ENCODE results near the gene PSMG4.
A peak's percentile ranks its signal among the peaks of the same experiment; 100 is the strongest.

Gene PSMG4

GRCh38 chr6:3226481-3227362 is 32.0 kb upstream of the PSMG4 start:
- TF ChIP-seq GATA1 (IDR thresholded peaks at IDR 0.05; ENCODE audit: low read depth, low read length) (no peak), POLR2A (IDR thresholded peaks at IDR 0.05; ENCODE audit: low read length) (no peak)

DNA sequence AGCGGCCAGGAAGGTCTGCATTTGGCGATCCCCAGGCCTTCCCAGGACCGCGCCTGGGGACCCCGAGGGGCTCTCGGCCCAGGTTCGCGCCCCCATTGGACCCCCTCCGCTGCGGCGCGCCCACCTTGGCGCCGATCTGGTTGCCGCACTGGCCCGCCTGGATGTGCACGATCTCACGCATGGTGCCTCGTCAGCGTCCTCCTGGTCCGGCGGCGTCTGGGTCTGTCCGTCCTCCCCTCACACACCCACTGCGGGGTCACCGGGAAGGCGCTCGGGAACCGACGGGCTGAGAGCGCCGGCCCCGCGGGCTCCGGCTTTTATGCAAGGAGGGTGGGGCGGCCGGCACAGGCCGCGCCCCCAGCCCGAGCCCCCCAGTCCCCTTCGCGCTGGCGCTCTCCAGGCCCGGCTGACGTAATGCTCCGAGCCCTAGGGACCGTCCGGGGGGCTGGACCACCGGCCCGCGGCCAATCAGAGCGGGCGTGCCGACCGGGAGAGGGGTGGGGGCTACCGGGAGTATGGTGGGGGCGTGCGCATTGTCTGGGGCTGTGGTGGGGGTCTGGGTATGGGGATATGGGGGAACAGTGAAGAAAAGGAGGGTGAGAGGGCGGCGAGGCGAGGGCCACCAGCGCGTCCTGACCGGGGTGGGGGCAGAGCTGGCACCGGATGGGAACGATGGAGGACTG is 31.2 kb upstream of the PSMG4 start, which contains the start of gene TUBB2B:
TUBB2B (minus strand) TSS at position 291 of the 683 bp plus-strand sequence; CDS start at position 181, 110 bp downstream.
- DNase-seq, result no peak
- no peak for TF ChIP-seq GATA1 (IDR thresholded peaks at IDR 0.05; ENCODE audit: low read depth, low read length)
- TF ChIP-seq POLR2A (IDR thresholded peaks at IDR 0.05; ENCODE audit: low read length), result no peak

More at GRCh38 chr6:3226481-3227362, 32.0 kb upstream of the PSMG4 start:
- peak; percentile 27 for DNase-seq

GRCh38 chr6:3228046-3228671 is 30.6 kb upstream of the PSMG4 start:
- TF ChIP-seq POLR2A (IDR thresholded peaks at IDR 0.05; ENCODE audit: low read length) (no peak), GATA1 (IDR thresholded peaks at IDR 0.05; ENCODE audit: low read depth, low read length) (no peak)
- DNase-seq, result no peak

- DNase-seq, result peak in 1 of 2 experiments; percentile 20
- no peak for TF ChIP-seq POLR2A (IDR thresholded peaks at IDR 0.05; ENCODE audit: low read length)
Observed at GRCh38 chr6:3228771-3229565, 29.8 kb upstream of the PSMG4 start.

DNA sequence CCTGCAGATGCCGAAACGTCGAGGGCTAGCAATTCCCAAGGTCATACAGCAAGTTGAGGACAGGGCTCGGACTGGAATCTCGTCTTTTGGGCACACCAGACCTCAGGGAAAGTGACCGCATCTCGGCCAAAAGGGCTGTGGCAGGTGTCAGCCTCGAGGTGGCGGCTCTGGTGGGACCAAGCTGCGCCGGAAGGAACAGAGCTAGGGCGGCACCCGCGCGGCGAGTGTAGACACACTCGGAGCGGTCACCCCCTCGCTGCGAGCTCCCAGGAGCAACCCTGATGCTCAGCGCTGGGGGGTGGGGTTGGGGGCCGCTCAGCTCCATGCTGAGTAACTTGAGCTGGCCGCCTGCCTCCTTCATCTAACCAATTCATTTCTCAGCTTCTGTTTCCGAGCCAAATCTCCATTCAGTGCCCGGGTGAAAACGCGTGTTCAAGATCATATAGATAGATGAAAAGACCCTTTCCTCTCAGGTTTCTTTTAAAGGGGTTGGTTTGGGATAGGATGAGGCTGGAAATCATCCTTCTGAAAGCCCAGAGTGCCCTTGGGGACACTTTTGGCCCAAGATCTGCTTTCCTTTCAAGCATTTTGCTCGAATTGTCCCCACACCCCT is 29.1 kb upstream of the PSMG4 start:
- TF ChIP-seq POLR2A (IDR thresholded peaks at IDR 0.05; ENCODE audit: low read length) (no peak), GATA1 (IDR thresholded peaks at IDR 0.05; ENCODE audit: low read depth, low read length) (no peak)
- DNase-seq, result peak; percentile 35 to 42

DNA sequence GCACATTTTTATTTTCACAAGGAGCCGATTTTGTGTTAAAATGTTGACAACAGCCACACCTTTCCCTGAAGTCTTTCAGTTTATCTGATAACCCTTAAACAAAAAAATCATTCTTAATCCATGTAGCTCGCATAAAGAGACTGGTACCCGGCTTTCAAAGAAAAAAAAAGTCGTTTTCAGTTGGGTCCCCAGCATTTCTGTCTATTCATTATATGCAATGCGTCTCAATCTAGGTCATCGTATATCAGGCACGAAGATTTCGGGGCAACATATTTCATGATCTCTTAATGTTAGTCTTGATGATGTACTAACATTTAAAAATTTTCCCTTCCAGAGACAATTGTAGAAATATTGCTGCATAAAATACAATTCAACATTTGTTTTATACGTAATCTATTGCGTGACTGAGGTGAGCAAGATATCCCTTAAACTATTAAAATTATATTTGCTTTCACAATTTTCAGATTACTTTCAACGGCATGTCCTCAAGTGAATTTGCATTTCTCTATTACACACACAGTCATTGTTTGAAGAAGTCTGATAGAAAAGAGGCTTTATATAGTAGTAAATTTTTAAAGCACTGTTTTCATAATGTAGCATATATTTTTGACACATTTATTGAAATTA is 28.4 kb upstream of the PSMG4 start:
- DNase-seq, result no peak
- TF ChIP-seq GATA1 (IDR thresholded peaks at IDR 0.05; ENCODE audit: low read depth, low read length) (no peak), POLR2A (IDR thresholded peaks at IDR 0.05; ENCODE audit: low read length) (no peak)

DNA sequence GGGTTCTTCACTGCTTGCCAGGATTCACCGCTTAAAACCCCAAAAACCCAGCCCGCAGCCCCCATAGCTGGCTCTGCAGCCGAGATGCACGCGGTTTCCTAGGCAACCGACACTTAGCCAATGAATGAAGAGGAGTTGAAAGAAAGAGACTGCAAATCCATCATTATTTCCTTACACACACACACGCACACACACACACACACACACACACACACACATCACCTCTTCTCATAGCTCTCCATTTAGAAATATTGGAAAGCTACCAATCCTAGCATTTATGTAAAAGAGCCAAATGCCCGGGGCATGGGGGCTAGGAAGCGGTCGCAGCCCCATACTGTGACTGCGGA is 27.9 kb upstream of the PSMG4 start:
- DNase-seq, result no peak
- no peak for TF ChIP-seq GATA1 (IDR thresholded peaks at IDR 0.05; ENCODE audit: low read depth, low read length)
- no peak for TF ChIP-seq POLR2A (IDR thresholded peaks at IDR 0.05; ENCODE audit: low read length)

DNA sequence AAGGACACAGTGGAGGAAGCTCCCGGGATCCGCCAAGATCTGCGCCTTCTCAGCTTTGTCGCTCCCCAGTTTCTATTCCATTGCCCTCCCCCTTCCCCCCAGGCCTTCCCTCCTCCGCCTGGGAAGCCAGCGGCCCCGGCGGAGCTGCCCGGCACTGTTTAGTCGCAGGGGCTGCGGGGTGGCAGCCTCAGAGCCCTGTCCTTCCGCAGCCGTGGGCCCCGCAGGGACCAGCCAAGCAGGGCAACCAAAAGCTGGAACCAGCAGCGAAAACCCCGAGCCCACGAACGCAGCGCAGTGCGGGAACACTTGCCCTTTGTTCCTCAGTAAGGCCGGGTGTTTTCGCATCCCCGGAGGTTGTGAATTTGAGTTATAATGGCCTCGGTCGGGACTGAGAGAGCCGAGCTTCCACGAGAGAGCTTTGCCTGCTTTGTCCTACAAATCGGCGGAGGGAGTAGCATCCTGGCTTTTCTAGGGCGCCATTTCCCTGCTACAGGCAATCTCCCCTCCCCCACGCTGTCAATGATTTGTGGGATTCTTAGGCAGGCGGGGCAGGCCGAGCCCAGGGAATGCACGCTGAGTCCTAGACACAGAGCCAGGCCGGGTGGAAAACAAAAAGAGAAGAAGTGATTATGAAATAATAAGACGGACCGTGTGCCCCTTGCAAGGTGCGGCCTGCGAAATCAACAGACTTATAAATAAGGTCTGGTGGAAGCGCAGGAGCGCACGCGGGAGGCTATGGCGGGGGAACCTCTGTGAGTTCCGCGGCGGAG is 27.3 kb upstream of the PSMG4 start:
- DNase-seq, result no peak
- no peak for TF ChIP-seq GATA1 (IDR thresholded peaks at IDR 0.05; ENCODE audit: low read depth, low read length)
- no peak for TF ChIP-seq POLR2A (IDR thresholded peaks at IDR 0.05; ENCODE audit: low read length)

DNA sequence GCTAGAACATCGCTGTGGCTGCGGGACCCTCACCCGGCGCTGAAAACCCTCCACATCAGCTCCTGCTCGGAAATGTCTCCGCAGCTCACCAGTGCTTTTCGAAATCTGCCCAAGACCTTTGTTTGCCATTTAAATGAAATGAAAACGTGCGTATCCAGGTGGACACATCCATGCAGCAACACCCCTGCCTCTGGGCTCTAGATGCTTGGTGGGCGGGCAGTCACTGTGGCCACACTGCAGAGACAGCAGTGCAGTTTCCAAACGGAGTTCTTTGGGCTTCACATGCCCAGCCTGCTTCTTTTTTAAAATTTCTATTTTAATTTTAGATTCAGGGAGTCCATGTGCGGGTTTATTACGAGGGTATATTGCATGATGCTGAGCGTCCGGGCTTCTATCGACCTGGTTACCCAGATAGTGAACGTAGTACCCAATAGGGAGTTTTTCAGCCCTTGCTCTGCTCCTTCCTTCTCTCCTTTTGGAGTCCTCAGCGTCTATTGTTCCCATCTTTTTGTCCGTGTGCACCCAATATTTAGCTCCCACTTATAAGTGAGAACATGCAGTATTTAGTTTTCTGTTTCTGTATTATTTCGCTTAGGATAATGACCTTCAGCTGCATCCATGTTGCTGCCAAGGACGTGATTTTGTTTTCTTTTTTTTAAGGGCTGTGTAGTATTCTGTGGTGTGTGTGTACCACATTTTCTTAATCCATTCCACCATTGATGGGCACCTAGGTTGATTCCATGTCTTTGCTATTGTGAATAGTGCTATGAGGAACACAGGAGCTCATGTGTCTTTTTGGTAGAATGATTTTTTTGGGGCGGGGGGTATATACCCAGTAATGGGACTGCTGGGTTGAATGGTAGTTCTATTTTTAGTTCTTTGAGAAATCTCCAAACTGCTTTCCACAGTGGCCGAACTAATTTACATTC is 26.5 kb upstream of the PSMG4 start:
- TF ChIP-seq POLR2A (IDR thresholded peaks at IDR 0.05; ENCODE audit: low read length) (no peak), GATA1 (IDR thresholded peaks at IDR 0.05; ENCODE audit: low read depth, low read length) (no peak)

GRCh38 chr6:3233321-3233720 is 25.4 kb upstream of the PSMG4 start:
- TF ChIP-seq POLR2A (IDR thresholded peaks at IDR 0.05; ENCODE audit: low read length) (no peak), GATA1 (IDR thresholded peaks at IDR 0.05; ENCODE audit: low read depth, low read length) (no peak)
- DNase-seq, result no peak

More for the DNA sequence above, 26.5 kb upstream of the PSMG4 start:
- DNase-seq, result no peak

DNA sequence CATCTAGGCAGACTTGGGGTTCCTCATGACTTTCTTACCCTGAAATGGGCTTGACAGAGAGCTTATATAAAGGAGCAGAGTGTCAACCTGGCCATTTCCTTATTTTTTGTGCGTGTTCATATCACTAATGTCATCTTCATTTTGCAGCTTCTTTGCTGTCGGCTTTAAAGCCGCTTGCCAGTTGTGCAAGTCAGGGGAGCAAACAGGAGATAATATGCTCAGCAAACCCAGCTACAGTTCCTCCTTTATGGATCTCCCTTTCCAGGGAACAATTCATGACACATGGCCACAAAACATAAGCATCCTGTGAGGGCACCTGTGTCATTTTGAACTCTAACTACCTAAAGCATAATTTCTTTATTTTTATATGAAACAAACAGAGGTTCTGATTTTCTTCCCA is 24.8 kb upstream of the PSMG4 start:
- no peak for DNase-seq
- no peak for TF ChIP-seq POLR2A (IDR thresholded peaks at IDR 0.05; ENCODE audit: low read length)
- no peak for TF ChIP-seq GATA1 (IDR thresholded peaks at IDR 0.05; ENCODE audit: low read depth, low read length)

Data from erythroblast (primary cell).